Measurements from ENCODE around the gene ARNT2. TPM values are rescaled to one million over a fixed set of nuclear protein-coding genes. Genes with fewer than 3 reads are reported as not detected.

Gene ARNT2
- total RNA-seq, 1 experiment from 2014 or later: 7.0 TPM

DNA sequence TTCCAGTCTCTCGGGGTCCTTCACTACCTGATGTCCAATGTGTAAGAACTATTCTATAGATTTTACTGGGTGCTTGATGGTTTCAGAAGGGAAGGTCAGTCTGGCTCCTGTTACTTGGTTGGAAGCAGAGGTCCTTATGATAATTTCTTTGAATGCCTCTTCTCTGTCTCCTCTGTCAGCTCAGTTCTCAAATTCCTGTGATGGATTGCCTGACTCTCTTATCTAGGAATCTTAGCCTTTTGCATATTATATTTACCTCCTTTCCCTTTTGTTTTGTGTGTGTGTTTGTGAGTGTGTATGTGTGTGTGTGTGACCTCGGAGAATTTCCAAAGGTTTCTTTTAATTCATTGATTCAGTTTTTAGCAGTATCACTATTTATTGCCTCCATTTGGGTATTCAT, 88.2 kb downstream of the ARNT2 start:
- no peaks in the 10 kb centered on the region for H3K36me3 Mint-ChIP-seq
- DNase-seq (ENCODE audit: low spot score): no peak
- TF ChIP-seq TP53 (CRISPR knock-in tag; IDR thresholded peaks at IDR 0.05) (no peak), HMGA2 (CRISPR knock-in tag; IDR thresholded peaks at IDR 0.05) (no peak), FOXP1 (CRISPR knock-in tag; IDR thresholded peaks at IDR 0.05; ENCODE audit: borderline replicate concordance) (no peak), OVOL2 (CRISPR knock-in tag; IDR thresholded peaks at IDR 0.05; ENCODE audit: borderline replicate concordance) (no peak), SP1 (CRISPR knock-in tag; conservative IDR thresholded peaks at IDR 0.05) (no peak)
- TF ChIP-seq, protein P1, sequence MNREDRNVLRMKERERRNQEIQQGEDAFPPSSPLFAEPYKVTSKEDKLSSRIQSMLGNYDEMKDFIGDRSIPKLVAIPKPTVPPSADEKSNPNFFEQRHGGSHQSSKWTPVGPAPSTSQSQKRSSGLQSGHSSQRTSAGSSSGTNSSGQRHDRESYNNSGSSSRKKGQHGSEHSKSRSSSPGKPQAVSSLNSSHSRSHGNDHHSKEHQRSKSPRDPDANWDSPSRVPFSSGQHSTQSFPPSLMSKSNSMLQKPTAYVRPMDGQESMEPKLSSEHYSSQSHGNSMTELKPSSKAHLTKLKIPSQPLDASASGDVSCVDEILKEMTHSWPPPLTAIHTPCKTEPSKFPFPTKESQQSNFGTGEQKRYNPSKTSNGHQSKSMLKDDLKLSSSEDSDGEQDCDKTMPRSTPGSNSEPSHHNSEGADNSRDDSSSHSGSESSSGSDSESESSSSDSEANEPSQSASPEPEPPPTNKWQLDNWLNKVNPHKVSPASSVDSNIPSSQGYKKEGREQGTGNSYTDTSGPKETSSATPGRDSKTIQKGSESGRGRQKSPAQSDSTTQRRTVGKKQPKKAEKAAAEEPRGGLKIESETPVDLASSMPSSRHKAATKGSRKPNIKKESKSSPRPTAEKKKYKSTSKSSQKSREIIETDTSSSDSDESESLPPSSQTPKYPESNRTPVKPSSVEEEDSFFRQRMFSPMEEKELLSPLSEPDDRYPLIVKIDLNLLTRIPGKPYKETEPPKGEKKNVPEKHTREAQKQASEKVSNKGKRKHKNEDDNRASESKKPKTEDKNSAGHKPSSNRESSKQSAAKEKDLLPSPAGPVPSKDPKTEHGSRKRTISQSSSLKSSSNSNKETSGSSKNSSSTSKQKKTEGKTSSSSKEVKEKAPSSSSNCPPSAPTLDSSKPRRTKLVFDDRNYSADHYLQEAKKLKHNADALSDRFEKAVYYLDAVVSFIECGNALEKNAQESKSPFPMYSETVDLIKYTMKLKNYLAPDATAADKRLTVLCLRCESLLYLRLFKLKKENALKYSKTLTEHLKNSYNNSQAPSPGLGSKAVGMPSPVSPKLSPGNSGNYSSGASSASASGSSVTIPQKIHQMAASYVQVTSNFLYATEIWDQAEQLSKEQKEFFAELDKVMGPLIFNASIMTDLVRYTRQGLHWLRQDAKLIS (CRISPR knock-in tag; IDR thresholded peaks at IDR 0.05; ENCODE audit: borderline replicate concordance): no peak
- TF ChIP-seq, protein P2, sequence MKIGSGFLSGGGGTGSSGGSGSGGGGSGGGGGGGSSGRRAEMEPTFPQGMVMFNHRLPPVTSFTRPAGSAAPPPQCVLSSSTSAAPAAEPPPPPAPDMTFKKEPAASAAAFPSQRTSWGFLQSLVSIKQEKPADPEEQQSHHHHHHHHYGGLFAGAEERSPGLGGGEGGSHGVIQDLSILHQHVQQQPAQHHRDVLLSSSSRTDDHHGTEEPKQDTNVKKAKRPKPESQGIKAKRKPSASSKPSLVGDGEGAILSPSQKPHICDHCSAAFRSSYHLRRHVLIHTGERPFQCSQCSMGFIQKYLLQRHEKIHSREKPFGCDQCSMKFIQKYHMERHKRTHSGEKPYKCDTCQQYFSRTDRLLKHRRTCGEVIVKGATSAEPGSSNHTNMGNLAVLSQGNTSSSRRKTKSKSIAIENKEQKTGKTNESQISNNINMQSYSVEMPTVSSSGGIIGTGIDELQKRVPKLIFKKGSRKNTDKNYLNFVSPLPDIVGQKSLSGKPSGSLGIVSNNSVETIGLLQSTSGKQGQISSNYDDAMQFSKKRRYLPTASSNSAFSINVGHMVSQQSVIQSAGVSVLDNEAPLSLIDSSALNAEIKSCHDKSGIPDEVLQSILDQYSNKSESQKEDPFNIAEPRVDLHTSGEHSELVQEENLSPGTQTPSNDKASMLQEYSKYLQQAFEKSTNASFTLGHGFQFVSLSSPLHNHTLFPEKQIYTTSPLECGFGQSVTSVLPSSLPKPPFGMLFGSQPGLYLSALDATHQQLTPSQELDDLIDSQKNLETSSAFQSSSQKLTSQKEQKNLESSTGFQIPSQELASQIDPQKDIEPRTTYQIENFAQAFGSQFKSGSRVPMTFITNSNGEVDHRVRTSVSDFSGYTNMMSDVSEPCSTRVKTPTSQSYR (CRISPR knock-in tag; IDR thresholded peaks at IDR 0.05): no peak
- TF ChIP-seq, protein P3, sequence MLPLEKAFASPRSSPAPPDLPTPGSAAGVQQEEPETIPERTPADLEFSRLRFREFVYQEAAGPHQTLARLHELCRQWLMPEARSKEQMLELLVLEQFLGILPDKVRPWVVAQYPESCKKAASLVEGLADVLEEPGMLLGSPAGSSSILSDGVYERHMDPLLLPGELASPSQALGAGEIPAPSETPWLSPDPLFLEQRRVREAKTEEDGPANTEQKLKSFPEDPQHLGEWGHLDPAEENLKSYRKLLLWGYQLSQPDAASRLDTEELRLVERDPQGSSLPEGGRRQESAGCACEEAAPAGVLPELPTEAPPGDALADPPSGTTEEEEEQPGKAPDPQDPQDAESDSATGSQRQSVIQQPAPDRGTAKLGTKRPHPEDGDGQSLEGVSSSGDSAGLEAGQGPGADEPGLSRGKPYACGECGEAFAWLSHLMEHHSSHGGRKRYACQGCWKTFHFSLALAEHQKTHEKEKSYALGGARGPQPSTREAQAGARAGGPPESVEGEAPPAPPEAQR (CRISPR knock-in tag; IDR thresholded peaks at IDR 0.05): no peak
- TF ChIP-seq, protein P4, sequence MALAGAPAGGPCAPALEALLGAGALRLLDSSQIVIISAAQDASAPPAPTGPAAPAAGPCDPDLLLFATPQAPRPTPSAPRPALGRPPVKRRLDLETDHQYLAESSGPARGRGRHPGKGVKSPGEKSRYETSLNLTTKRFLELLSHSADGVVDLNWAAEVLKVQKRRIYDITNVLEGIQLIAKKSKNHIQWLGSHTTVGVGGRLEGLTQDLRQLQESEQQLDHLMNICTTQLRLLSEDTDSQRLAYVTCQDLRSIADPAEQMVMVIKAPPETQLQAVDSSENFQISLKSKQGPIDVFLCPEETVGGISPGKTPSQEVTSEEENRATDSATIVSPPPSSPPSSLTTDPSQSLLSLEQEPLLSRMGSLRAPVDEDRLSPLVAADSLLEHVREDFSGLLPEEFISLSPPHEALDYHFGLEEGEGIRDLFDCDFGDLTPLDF (CRISPR knock-in tag; IDR thresholded peaks at IDR 0.05): no peak
- TF ChIP-seq, protein P5, sequence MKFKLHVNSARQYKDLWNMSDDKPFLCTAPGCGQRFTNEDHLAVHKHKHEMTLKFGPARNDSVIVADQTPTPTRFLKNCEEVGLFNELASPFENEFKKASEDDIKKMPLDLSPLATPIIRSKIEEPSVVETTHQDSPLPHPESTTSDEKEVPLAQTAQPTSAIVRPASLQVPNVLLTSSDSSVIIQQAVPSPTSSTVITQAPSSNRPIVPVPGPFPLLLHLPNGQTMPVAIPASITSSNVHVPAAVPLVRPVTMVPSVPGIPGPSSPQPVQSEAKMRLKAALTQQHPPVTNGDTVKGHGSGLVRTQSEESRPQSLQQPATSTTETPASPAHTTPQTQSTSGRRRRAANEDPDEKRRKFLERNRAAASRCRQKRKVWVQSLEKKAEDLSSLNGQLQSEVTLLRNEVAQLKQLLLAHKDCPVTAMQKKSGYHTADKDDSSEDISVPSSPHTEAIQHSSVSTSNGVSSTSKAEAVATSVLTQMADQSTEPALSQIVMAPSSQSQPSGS (CRISPR knock-in tag; IDR thresholded peaks at IDR 0.05; ENCODE audit: borderline replicate concordance, low read depth): no peak
- TF ChIP-seq, protein P6, sequence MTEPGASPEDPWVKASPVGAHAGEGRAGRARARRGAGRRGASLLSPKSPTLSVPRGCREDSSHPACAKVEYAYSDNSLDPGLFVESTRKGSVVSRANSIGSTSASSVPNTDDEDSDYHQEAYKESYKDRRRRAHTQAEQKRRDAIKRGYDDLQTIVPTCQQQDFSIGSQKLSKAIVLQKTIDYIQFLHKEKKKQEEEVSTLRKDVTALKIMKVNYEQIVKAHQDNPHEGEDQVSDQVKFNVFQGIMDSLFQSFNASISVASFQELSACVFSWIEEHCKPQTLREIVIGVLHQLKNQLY (CRISPR knock-in tag; IDR thresholded peaks at IDR 0.05): no peak
- TF ChIP-seq, protein P7, sequence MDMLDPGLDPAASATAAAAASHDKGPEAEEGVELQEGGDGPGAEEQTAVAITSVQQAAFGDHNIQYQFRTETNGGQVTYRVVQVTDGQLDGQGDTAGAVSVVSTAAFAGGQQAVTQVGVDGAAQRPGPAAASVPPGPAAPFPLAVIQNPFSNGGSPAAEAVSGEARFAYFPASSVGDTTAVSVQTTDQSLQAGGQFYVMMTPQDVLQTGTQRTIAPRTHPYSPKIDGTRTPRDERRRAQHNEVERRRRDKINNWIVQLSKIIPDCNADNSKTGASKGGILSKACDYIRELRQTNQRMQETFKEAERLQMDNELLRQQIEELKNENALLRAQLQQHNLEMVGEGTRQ (CRISPR knock-in tag; IDR thresholded peaks at IDR 0.05): no peak
- ChIA-PET CTCF (no interaction called here), POLR2A (no interaction called here)
- H3K27me3 Mint-ChIP-seq (ENCODE audit: low read depth): no peaks in the 10 kb centered on the region
- ATAC-seq: no peak
- H3K27ac Mint-ChIP-seq: no peak overlapping the region
- no peak overlapping the region for H3K4me3 Mint-ChIP-seq
- H3K9me3 Mint-ChIP-seq: no peaks in the 10 kb centered on the region
- H3K4me1 Mint-ChIP-seq: peaks cover 25% of the 10 kb centered on the region

DNA sequence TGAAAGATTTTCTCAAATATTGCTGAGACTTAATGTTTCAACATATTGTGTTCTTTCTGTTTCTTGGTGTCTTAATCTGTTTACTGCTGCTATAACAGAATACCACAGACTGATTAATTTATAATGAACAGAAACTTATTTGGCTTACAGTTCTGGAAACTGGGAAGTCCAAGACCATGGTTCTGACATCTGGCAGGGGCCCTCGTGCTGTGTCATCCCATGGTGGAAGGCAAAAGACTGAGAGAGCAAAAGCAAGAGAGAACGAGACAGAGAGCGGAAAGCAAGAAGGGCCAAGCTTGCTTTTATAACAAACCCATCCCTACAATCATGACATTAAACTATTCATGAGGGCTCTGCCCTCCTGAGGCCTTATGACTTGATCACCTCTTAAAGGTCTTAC, 88.7 kb downstream of the ARNT2 start:
- ChIA-PET CTCF (no interaction called here), POLR2A (no interaction called here)
- Mint-ChIP-seq H3K27ac (no peak overlapping the region), H3K4me3 (no peak overlapping the region), H3K27me3 (ENCODE audit: low read depth) (no peaks in the 10 kb centered on the region), H3K36me3 (no peaks in the 10 kb centered on the region), H3K9me3 (no peaks in the 10 kb centered on the region), H3K4me1 (peaks cover 25% of the 10 kb centered on the region)
- ATAC-seq: no peak
- no peak for TF ChIP-seq ZNF263 (CRISPR knock-in tag; IDR thresholded peaks at IDR 0.05; ENCODE audit: low read depth)
- TF ChIP-seq NFYB (CRISPR knock-in tag; conservative IDR thresholded peaks at IDR 0.05; ENCODE audit: low read depth): no peak
- TF ChIP-seq NR1H2 (CRISPR knock-in tag; IDR thresholded peaks at IDR 0.05): no peak
- no peak for TF ChIP-seq MXD4 (CRISPR knock-in tag; IDR thresholded peaks at IDR 0.05; ENCODE audit: borderline replicate concordance)
- TF ChIP-seq, protein P8, sequence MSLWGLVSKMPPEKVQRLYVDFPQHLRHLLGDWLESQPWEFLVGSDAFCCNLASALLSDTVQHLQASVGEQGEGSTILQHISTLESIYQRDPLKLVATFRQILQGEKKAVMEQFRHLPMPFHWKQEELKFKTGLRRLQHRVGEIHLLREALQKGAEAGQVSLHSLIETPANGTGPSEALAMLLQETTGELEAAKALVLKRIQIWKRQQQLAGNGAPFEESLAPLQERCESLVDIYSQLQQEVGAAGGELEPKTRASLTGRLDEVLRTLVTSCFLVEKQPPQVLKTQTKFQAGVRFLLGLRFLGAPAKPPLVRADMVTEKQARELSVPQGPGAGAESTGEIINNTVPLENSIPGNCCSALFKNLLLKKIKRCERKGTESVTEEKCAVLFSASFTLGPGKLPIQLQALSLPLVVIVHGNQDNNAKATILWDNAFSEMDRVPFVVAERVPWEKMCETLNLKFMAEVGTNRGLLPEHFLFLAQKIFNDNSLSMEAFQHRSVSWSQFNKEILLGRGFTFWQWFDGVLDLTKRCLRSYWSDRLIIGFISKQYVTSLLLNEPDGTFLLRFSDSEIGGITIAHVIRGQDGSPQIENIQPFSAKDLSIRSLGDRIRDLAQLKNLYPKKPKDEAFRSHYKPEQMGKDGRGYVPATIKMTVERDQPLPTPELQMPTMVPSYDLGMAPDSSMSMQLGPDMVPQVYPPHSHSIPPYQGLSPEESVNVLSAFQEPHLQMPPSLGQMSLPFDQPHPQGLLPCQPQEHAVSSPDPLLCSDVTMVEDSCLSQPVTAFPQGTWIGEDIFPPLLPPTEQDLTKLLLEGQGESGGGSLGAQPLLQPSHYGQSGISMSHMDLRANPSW (CRISPR knock-in tag; conservative IDR thresholded peaks at IDR 0.05; ENCODE audit: low read depth): no peak
- TF ChIP-seq ESRRA (CRISPR knock-in tag; IDR thresholded peaks at IDR 0.05; ENCODE audit: borderline replicate concordance): no peak
- TF ChIP-seq SMAD3 (CRISPR knock-in tag; IDR thresholded peaks at IDR 0.05; ENCODE audit: borderline replicate concordance): no peak
- no peak for DNase-seq (ENCODE audit: low spot score)
